Thyroid gland (tissue), 4 donors: Measurements from ENCODE around the gene BRD3OS. TPM values are rescaled to one million over a fixed set of nuclear protein-coding genes. Genes with fewer than 3 reads are reported as not detected.
A peak's percentile ranks its signal among the peaks of the same experiment; 100 is the strongest.

Experiments used
- DNase-seq, 2 donors: peaks; one replicate each; pipeline ENCODE4 v3.0.0-alpha.2; 2019
- H3K27ac ChIP-seq, 3 donors: fragments of 200-600 bp; sonication (generic); 1 replicate in 2 of 3; 2 replicates in 1 of 3; pipeline ENCODE4 v1.5.1; 2016 to 2019; ENCODE audit warnings: mild to moderate bottlenecking in 1 of 3, moderate library complexity in 1 of 3
- H3K27me3 ChIP-seq: fragments of 200-600 bp; sonication (generic); one replicate; pipeline ENCODE4 v1.5.1; 2019
- H3K36me3 ChIP-seq, 2 donors: fragments of 200-600 bp; sonication (generic); one replicate each; pipeline ENCODE4 v1.5.1; 2016 to 2019
- H3K4me1 ChIP-seq, 2 donors: fragments of 200-600 bp; sonication (generic); one replicate each; pipeline ENCODE4 v1.5.1; 2017 to 2019
- H3K4me3 ChIP-seq, 3 donors: fragments of 200-600 bp; sonication (generic); replicated peaks in 1 of 3; 1 replicate in 2 of 3; 2 replicates in 1 of 3; pipeline ENCODE4 v1.5.1; 2016; ENCODE audit warnings: mild to moderate bottlenecking in 1 of 3
- H3K9me3 ChIP-seq: fragments of 200-600 bp; sonication (generic); one replicate; pipeline ENCODE4 v1.5.1; 2017
- CTCF ChIP-seq, 6 experiments: fragments of 200-600 bp in 3 of 6; fragments of 450-650 bp in 3 of 6; sonication (generic) in 3 of 6; IDR thresholded peaks; one replicate each; pipeline ENCODE4 v1.5.1; 2016 to 2019; ENCODE audit warnings: antibody characterized with exemption in 6 of 6, mild to moderate bottlenecking in 2 of 6, inconsistent platforms in 1 of 6, moderate library complexity in 1 of 6
- POLR2A ChIP-seq, 2 donors: fragments of 450-650 bp; IDR thresholded peaks; one replicate each; pipeline ENCODE4 v1.6.1; 2017; ENCODE audit warnings: antibody characterized with exemption in 2 of 2, mild to moderate bottlenecking in 2 of 2, moderate library complexity in 1 of 2
- WGBS, 2 donors: methylation state at CpG; one replicate each; pipeline ENCODE4 v1.1.5; 2017; 5-methylcytosine and 5-hydroxymethylcytosine counted together
- intact Hi-C: fragments of 100-400 bp; cut with DNase I; formaldehyde crosslinking; loops from one replicate; pipeline ENCODE4 v1.15.1; 2023
- total RNA-seq, 4 donors: library from RNA; depleted of rRNA; stranded (reverse); fragments of >200 nt; gene quantifications; one replicate each; pipeline ENCODE4 v1.2.3, GENCODE V29; 2016

Gene BRD3OS
- total RNA-seq, 4 donors from 2014 or later, result 26.4 to 29.3 (median 27.2) TPM

GRCh38 chr9:134007571-134007970, 17.7 kb upstream of the BRD3OS start:
- TF ChIP-seq POLR2A (IDR thresholded peaks at IDR 0.05), result no peak
- TF ChIP-seq CTCF (IDR thresholded peaks at IDR 0.05), result no peak
- WGBS, 2 donors, result 56 to 59% methylated on average over 9 of the region's 9 CpGs
- Histone ChIP-seq H3K27me3 (no peaks in the 10 kb centered on the region), H3K36me3 (no peaks in the 10 kb centered on the region), H3K27ac (no peak overlapping the region), H3K4me3 (no peak overlapping the region), H3K4me1 (peaks cover 0 to 13% of the 10 kb centered on the region in 2 donors), H3K9me3 (no peaks in the 10 kb centered on the region)
- intact Hi-C loops, result no loop called here
- no peak for DNase-seq

DNA sequence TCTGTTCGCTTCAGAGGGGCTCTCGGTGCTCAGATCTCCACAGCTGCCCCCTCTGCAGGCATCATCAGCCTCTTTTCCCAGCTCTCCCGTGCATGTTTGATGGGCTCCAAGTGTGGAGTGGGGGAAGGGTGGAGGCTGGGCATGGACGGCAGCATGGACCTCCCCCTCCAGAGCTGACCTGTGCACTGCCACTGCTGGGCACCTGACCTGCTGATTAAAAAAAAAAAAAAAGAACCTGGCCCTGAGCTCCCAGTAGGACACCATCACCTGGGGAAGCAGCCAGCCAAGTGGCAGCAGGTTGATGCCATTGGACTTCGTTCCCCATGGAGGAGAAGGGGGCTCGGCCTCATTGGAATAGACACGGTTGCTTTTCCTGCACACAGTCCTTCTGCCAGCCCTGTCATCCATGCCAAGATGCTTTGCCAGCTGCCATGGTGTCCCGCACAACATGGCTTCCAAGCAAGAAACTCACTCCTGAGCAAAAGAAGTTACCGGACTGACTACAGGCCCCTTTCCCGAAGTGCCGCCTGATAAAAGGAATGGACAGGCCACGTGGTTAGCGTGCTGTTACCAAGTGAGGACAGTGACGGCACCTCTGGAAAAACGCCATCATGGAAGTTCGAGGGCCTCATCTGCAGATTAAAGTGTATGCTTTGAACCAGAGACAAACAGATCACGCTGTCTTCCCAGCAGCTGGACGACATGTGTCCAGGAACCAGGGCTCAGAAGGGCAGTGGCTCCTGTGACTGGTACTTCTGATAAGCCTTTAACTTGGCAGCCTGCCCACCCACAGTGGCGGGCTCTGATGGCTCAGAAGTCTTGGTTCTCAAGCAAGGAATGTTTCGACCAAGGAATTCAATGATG, 14.7 kb upstream of the BRD3OS start:
- H3K27ac ChIP-seq, result no peak overlapping the region
- no peaks in the 10 kb centered on the region for H3K9me3 ChIP-seq
- no peaks in the 10 kb centered on the region for H3K27me3 ChIP-seq
- no peak overlapping the region for H3K4me3 ChIP-seq
- TF ChIP-seq CTCF (IDR thresholded peaks at IDR 0.05) (no peak), POLR2A (IDR thresholded peaks at IDR 0.05) (no peak)
- DNase-seq, result peak; percentile 71 to 77
- intact Hi-C loops, result no loop called here
- H3K36me3 ChIP-seq, result no peaks in the 10 kb centered on the region
- peaks cover 0 to 13% of the 10 kb centered on the region in 2 donors for H3K4me1 ChIP-seq
- 65 to 72% methylated on average over 17 of the region's 20 CpGs for WGBS, 2 donors

DNA sequence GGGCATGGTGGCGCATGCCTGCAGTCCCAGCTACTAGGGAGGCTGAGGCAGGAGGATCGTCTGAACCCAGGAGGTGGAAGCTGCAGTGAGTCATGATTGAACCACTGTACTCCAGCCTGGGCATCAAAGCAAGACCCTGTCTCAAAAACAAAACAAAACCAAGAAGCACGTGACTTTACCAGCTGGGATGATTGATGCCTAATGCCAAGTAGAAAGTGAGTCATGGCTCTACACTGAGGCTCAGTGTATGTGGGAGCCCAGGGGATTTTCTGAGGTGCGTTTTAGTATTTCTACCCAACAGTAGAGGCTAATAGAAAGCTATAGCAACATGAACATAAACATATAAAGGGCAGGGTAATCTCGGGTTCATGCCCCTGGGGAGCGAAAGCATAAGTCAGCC, 13.9 kb upstream of the BRD3OS start:
- Histone ChIP-seq H3K9me3 (no peaks in the 10 kb centered on the region), H3K4me1 (peaks cover 0 to 13% of the 10 kb centered on the region in 2 donors), H3K36me3 (no peaks in the 10 kb centered on the region), H3K4me3 (no peak overlapping the region), H3K27me3 (no peaks in the 10 kb centered on the region), H3K27ac (no peak overlapping the region)
- TF ChIP-seq POLR2A (IDR thresholded peaks at IDR 0.05) (no peak), CTCF (IDR thresholded peaks at IDR 0.05) (no peak)
- intact Hi-C loops, result no loop called here
- DNase-seq, result no peak
- WGBS, 2 donors, result 85 to 93% methylated on average over 6 of the region's 6 CpGs

GRCh38 chr9:134014946-134015345, 10.3 kb upstream of the BRD3OS start:
- peaks cover 0 to 5% of the 10 kb centered on the region in 2 donors for H3K4me1 ChIP-seq
- no peaks in the 10 kb centered on the region for H3K9me3 ChIP-seq
- H3K27me3 ChIP-seq, result no peaks in the 10 kb centered on the region
- TF ChIP-seq POLR2A (IDR thresholded peaks at IDR 0.05) (no peak), CTCF (IDR thresholded peaks at IDR 0.05) (no peak)
- intact Hi-C loops, result no loop called here
- no peaks in the 10 kb centered on the region for H3K36me3 ChIP-seq
- DNase-seq, result peak; percentile 28 to 48
- peak overlapping the region in 1 of 3 donors; percentile 17 for H3K27ac ChIP-seq
- no peak overlapping the region for H3K4me3 ChIP-seq
- WGBS, 2 donors, result 59 to 72% methylated on average over 2 of the region's 2 CpGs

- DNase-seq, result no peak
- intact Hi-C loops, result no loop called here
- no peak for TF ChIP-seq POLR2A (IDR thresholded peaks at IDR 0.05)
- no peak for TF ChIP-seq CTCF (IDR thresholded peaks at IDR 0.05)
- peak overlapping the region in 1 of 3 donors; percentile 40 for H3K27ac ChIP-seq
- peaks cover 8 to 10% of the 10 kb centered on the region in 2 donors for H3K4me1 ChIP-seq
- WGBS, 2 donors, result 82% methylated on average over 4 of the region's 4 CpGs
- no peaks in the 10 kb centered on the region for H3K36me3 ChIP-seq
- no peaks in the 10 kb centered on the region for H3K9me3 ChIP-seq
- H3K27me3 ChIP-seq, result no peaks in the 10 kb centered on the region
- H3K4me3 ChIP-seq, result no peak overlapping the region
Observed at GRCh38 chr9:134024214-134024792, 978 bp upstream of the BRD3OS start.
